ENCODE measurements around the gene ATP2B2. TPM values are rescaled to one million over a fixed set of nuclear protein-coding genes. Genes with fewer than 3 reads are reported as not detected.

The ATP2B2 gene
- total and polyA plus RNA-seq, 10 of the 15 experiments (the other 5 are each of a cell fraction or from before 2014, with no cell fraction given): 0.04 TPM; not detected in 9

- H2AFZ ChIP-seq (ENCODE audit: control insufficient read depth, low read depth, low read length): no peak overlapping the region
- no TSS peak for BruUV-seq (replicated peaks)
- no peaks in the 10 kb centered on the region for H4K20me1 ChIP-seq (ENCODE audit: control insufficient read depth, insufficient read depth)
- no peaks in the 10 kb centered on the region for H3K79me2 ChIP-seq (ENCODE audit: control insufficient read depth, insufficient read depth, low read length)
- H3K27me3 ChIP-seq (replicated peaks in 1 of 2; ENCODE audit: control insufficient read depth in 2 of 2, insufficient read depth in 2 of 2, low read length in 1 of 2): no peaks in the 10 kb centered on the region
- no peak for DNase-seq (ENCODE audit: low read depth, low spot score)
- in situ Hi-C loops (cut with MboI) (no loop called here), intact Hi-C loops (cut with micrococcal nuclease; ENCODE audit: unreplicated experiment) (no loop called here)
- no peak overlapping the region for H3K4me2 ChIP-seq (ENCODE audit: control insufficient read depth, insufficient read depth)
- no peak overlapping the region for H3K4me3 ChIP-seq
- 68% methylated on average over 9 of the region's 11 CpGs for WGBS (ENCODE audit: insufficient coverage, insufficient replicate concordance, low lambda C conversion rate, missing lambda C conversion rate)
- no peak for ATAC-seq
- no peaks in the 10 kb centered on the region for H3K9me3 ChIP-seq (replicated peaks; ENCODE audit: control insufficient read depth, insufficient read depth, low read length)
- H3K4me1 ChIP-seq (ENCODE audit: control insufficient read depth, insufficient read depth, low read length): peaks cover 5% of the 10 kb centered on the region; the same call in 1 of the 2 replicates
- ChIA-PET SMC1A (ENCODE audit: uncharacterized antibody, unreplicated experiment) (no interaction called here), RAD21 (ENCODE audit: unreplicated experiment) (interaction anchor here (0.7 kb wide), 1 partner anchor 833 kb away, joined by 3 read pairs; no protein-coding TSS in a partner anchor), CTCF (interaction anchor here (0.5 kb wide), 1 partner anchor 343 kb away, joined by 3 read pairs; no protein-coding TSS in a partner anchor), POLR2A (no interaction called here)
- no peak overlapping the region for H3K27ac ChIP-seq (ENCODE audit: control insufficient read depth, insufficient read depth)
- FAIRE-seq: no peak
- no peak overlapping the region for H3K9ac ChIP-seq (ENCODE audit: control insufficient read depth, insufficient read depth, low read length)
- H3K36me3 ChIP-seq (ENCODE audit: control insufficient read depth in 2 of 2, insufficient read depth in 2 of 2, low read length in 1 of 2): no peaks in the 10 kb centered on the region
- TF ChIP-seq, protein P1, sequence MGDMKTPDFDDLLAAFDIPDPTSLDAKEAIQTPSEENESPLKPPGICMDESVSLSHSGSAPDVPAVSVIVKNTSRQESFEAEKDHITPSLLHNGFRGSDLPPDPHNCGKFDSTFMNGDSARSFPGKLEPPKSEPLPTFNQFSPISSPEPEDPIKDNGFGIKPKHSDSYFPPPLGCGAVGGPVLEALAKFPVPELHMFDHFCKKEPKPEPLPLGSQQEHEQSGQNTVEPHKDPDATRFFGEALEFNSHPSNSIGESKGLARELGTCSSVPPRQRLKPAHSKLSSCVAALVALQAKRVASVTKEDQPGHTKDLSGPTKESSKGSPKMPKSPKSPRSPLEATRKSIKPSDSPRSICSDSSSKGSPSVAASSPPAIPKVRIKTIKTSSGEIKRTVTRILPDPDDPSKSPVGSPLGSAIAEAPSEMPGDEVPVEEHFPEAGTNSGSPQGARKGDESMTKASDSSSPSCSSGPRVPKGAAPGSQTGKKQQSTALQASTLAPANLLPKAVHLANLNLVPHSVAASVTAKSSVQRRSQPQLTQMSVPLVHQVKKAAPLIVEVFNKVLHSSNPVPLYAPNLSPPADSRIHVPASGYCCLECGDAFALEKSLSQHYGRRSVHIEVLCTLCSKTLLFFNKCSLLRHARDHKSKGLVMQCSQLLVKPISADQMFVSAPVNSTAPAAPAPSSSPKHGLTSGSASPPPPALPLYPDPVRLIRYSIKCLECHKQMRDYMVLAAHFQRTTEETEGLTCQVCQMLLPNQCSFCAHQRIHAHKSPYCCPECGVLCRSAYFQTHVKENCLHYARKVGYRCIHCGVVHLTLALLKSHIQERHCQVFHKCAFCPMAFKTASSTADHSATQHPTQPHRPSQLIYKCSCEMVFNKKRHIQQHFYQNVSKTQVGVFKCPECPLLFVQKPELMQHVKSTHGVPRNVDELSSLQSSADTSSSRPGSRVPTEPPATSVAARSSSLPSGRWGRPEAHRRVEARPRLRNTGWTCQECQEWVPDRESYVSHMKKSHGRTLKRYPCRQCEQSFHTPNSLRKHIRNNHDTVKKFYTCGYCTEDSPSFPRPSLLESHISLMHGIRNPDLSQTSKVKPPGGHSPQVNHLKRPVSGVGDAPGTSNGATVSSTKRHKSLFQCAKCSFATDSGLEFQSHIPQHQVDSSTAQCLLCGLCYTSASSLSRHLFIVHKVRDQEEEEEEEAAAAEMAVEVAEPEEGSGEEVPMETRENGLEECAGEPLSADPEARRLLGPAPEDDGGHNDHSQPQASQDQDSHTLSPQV (IDR thresholded peaks at IDR 0.05): no peak
- TF ChIP-seq TARDBP (IDR thresholded peaks at IDR 0.05; ENCODE audit: borderline replicate concordance): no peak
- TF ChIP-seq, protein P2, sequence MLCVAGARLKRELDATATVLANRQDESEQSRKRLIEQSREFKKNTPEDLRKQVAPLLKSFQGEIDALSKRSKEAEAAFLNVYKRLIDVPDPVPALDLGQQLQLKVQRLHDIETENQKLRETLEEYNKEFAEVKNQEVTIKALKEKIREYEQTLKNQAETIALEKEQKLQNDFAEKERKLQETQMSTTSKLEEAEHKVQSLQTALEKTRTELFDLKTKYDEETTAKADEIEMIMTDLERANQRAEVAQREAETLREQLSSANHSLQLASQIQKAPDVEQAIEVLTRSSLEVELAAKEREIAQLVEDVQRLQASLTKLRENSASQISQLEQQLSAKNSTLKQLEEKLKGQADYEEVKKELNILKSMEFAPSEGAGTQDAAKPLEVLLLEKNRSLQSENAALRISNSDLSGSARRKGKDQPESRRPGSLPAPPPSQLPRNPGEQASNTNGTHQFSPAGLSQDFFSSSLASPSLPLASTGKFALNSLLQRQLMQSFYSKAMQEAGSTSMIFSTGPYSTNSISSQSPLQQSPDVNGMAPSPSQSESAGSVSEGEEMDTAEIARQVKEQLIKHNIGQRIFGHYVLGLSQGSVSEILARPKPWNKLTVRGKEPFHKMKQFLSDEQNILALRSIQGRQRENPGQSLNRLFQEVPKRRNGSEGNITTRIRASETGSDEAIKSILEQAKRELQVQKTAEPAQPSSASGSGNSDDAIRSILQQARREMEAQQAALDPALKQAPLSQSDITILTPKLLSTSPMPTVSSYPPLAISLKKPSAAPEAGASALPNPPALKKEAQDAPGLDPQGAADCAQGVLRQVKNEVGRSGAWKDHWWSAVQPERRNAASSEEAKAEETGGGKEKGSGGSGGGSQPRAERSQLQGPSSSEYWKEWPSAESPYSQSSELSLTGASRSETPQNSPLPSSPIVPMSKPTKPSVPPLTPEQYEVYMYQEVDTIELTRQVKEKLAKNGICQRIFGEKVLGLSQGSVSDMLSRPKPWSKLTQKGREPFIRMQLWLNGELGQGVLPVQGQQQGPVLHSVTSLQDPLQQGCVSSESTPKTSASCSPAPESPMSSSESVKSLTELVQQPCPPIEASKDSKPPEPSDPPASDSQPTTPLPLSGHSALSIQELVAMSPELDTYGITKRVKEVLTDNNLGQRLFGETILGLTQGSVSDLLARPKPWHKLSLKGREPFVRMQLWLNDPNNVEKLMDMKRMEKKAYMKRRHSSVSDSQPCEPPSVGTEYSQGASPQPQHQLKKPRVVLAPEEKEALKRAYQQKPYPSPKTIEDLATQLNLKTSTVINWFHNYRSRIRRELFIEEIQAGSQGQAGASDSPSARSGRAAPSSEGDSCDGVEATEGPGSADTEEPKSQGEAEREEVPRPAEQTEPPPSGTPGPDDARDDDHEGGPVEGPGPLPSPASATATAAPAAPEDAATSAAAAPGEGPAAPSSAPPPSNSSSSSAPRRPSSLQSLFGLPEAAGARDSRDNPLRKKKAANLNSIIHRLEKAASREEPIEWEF (IDR thresholded peaks at IDR 0.05; ENCODE audit: insufficient replicate concordance, low read depth, low read length): no peak
- TF ChIP-seq, protein P3, sequence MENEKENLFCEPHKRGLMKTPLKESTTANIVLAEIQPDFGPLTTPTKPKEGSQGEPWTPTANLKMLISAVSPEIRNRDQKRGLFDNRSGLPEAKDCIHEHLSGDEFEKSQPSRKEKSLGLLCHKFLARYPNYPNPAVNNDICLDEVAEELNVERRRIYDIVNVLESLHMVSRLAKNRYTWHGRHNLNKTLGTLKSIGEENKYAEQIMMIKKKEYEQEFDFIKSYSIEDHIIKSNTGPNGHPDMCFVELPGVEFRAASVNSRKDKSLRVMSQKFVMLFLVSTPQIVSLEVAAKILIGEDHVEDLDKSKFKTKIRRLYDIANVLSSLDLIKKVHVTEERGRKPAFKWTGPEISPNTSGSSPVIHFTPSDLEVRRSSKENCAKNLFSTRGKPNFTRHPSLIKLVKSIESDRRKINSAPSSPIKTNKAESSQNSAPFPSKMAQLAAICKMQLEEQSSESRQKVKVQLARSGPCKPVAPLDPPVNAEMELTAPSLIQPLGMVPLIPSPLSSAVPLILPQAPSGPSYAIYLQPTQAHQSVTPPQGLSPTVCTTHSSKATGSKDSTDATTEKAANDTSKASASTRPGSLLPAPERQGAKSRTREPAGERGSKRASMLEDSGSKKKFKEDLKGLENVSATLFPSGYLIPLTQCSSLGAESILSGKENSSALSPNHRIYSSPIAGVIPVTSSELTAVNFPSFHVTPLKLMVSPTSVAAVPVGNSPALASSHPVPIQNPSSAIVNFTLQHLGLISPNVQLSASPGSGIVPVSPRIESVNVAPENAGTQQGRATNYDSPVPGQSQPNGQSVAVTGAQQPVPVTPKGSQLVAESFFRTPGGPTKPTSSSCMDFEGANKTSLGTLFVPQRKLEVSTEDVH (IDR thresholded peaks at IDR 0.05; ENCODE audit: low read depth, partially characterized antibody): no peak
- no peak for TF ChIP-seq IKZF2 (IDR thresholded peaks at IDR 0.05)
- no peak for TF ChIP-seq ATF3 (IDR thresholded peaks at IDR 0.05; ENCODE audit: borderline replicate concordance, extremely low read depth, low read depth, low read length)
- TF ChIP-seq, protein P4, sequence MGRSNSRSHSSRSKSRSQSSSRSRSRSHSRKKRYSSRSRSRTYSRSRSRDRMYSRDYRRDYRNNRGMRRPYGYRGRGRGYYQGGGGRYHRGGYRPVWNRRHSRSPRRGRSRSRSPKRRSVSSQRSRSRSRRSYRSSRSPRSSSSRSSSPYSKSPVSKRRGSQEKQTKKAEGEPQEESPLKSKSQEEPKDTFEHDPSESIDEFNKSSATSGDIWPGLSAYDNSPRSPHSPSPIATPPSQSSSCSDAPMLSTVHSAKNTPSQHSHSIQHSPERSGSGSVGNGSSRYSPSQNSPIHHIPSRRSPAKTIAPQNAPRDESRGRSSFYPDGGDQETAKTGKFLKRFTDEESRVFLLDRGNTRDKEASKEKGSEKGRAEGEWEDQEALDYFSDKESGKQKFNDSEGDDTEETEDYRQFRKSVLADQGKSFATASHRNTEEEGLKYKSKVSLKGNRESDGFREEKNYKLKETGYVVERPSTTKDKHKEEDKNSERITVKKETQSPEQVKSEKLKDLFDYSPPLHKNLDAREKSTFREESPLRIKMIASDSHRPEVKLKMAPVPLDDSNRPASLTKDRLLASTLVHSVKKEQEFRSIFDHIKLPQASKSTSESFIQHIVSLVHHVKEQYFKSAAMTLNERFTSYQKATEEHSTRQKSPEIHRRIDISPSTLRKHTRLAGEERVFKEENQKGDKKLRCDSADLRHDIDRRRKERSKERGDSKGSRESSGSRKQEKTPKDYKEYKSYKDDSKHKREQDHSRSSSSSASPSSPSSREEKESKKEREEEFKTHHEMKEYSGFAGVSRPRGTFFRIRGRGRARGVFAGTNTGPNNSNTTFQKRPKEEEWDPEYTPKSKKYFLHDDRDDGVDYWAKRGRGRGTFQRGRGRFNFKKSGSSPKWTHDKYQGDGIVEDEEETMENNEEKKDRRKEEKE (IDR thresholded peaks at IDR 0.05): no peak
These were observed 168.6 kb downstream of the ATP2B2 start for GRCh38 chr3:10336761-10337160.
